Activated CD4-positive, alpha-beta T cell treated with anti-CD3 and anti-CD28 coated beads for 4 hours (primary cell): ENCODE measurements around the gene NPDC1.

Experiments
- DNase-seq, 2 donors: peaks; one replicate each; pipeline ENCODE4 v3.0.0-alpha.2; 2020

The NPDC1 gene

GRCh38 chr9:137046088-137046787 is at the start of gene NPDC1:
TSS of gene NPDC1 (minus strand) at chr9:137046177. CDS start at chr9:137045989, 188 bp downstream.
- peak; percentile 77 to 82 for DNase-seq

- DNase-seq, result no peak
These were observed 43.4 kb upstream of the NPDC1 start for GRCh38 chr9:137089232-137089947.

GRCh38 chr9:137088121-137088520 is 42.1 kb upstream of the NPDC1 start:
- DNase-seq, result no peak

- no peak for DNase-seq
These were observed 41.5 kb upstream of the NPDC1 start for GRCh38 chr9:137087409-137087925.

GRCh38 chr9:137086531-137087408 is 40.8 kb upstream of the NPDC1 start, which contains the start of gene MAN1B1:
TSS of gene MAN1B1 (plus strand) at chr9:137086985. CDS start at chr9:137087000, 15 bp downstream.
- DNase-seq, result peak; percentile 99 to 100

- peak; percentile 14 to 33 for DNase-seq
These were observed 40.0 kb upstream of the NPDC1 start for GRCh38 chr9:137085920-137086530.

- no peak for DNase-seq
These were observed 38.5 kb upstream of the NPDC1 start for GRCh38 chr9:137084526-137084925.

- DNase-seq, result no peak
These were observed 37.5 kb upstream of the NPDC1 start for GRCh38 chr9:137083394-137084004.

GRCh38 chr9:137082925-137083290 is 36.9 kb upstream of the NPDC1 start:
- no peak for DNase-seq

- DNase-seq, result no peak
These were observed 36.4 kb upstream of the NPDC1 start for GRCh38 chr9:137082222-137082924.

- no peak for DNase-seq
These were observed 34.5 kb upstream of the NPDC1 start for GRCh38 chr9:137080260-137081122.

- no peak for DNase-seq
These were observed 33.4 kb upstream of the NPDC1 start for GRCh38 chr9:137079401-137079787.

GRCh38 chr9:137078701-137079400 is 32.9 kb upstream of the NPDC1 start:
- DNase-seq, result no peak

GRCh38 chr9:137077758-137078693 is 32.0 kb upstream of the NPDC1 start:
- DNase-seq, result no peak

- peak in 1 of 2 donors; percentile 47 for DNase-seq
These were observed 31.2 kb upstream of the NPDC1 start, which contains the start of gene UAP1L1 for GRCh38 chr9:137077010-137077747. TSS of gene UAP1L1 (plus strand) at chr9:137077517. CDS start at chr9:137077533, 16 bp downstream.

- DNase-seq, result no peak
These were observed 30.6 kb upstream of the NPDC1 start for GRCh38 chr9:137076636-137077009.

- DNase-seq, result no peak
These were observed 29.3 kb upstream of the NPDC1 start for GRCh38 chr9:137075275-137075775.
